Activated CD8-positive, alpha-beta T cell treated with anti-CD3 and anti-CD28 coated beads for 36 hours (primary cell): ENCODE results near the gene WRAP53. TPM values are rescaled to one million over a fixed set of nuclear protein-coding genes. Genes with fewer than 3 reads are reported as not detected.

Experiments
- ATAC-seq: fragments of 200-7000 bp; cut with Tn5 transposase; one replicate; pipeline ENCODE4 v1.10.0; 2021; ENCODE audit warnings: mild to moderate bottlenecking, moderate library complexity
- CTCF ChIA-PET: fragments of 350-600 bp; sonication (Branson Sonifier 250); formaldehyde crosslinking; loops from one replicate; lab custom pipeline; 2021; ENCODE audit warnings: antibody characterized with exemption; lab: Charles Lee
- POLR2A ChIA-PET: fragments of 350-600 bp; sonication (Branson Sonifier 250); formaldehyde crosslinking; loops from one replicate; lab custom pipeline; 2021; ENCODE audit warnings: antibody characterized with exemption; lab: Charles Lee
- DNase-seq: peaks from one replicate; pipeline ENCODE4 v3.0.0-alpha.2; 2020
- H3K27ac Mint-ChIP-seq: one replicate; pipeline ENCODE4 v1.8.0; 2021; ENCODE audit warnings: mild to moderate bottlenecking, mixed read lengths
- H3K27me3 Mint-ChIP-seq: one replicate; pipeline ENCODE4 v1.8.0; 2021; ENCODE audit warnings: mixed read lengths
- H3K36me3 Mint-ChIP-seq: one replicate; pipeline ENCODE4 v1.8.0; 2021; ENCODE audit warnings: low read depth, mixed read lengths
- H3K4me1 Mint-ChIP-seq: one replicate; pipeline ENCODE4 v1.8.0; 2021; ENCODE audit warnings: low read depth, mixed read lengths
- H3K4me3 Mint-ChIP-seq: one replicate; pipeline ENCODE4 v1.8.0; 2021; ENCODE audit warnings: mild to moderate bottlenecking, moderate library complexity, mixed read lengths
- H3K9me3 Mint-ChIP-seq: one replicate; pipeline ENCODE4 v1.8.0; 2021; ENCODE audit warnings: mixed read lengths
- intact Hi-C: fragments of 100-400 bp; cut with micrococcal nuclease; formaldehyde crosslinking; loops from one replicate; pipeline ENCODE4 v1.10.0; 2022
- total RNA-seq, 2 experiments: library from RNA; stranded (reverse); gene quantifications; one replicate each; pipeline ENCODE4 v1.2.3, GENCODE V29; 2021
- TF ChIP-seq, protein P1 (sequence below): fragments of 200-600 bp; IDR thresholded peaks from one replicate; pipeline ENCODE4 v1.8.0; 2022; ENCODE audit warnings: antibody characterized with exemption, mild to moderate bottlenecking

The WRAP53 gene
- total RNA-seq, 2 experiments from 2014 or later: 27.5 to 28.6 TPM

DNA sequence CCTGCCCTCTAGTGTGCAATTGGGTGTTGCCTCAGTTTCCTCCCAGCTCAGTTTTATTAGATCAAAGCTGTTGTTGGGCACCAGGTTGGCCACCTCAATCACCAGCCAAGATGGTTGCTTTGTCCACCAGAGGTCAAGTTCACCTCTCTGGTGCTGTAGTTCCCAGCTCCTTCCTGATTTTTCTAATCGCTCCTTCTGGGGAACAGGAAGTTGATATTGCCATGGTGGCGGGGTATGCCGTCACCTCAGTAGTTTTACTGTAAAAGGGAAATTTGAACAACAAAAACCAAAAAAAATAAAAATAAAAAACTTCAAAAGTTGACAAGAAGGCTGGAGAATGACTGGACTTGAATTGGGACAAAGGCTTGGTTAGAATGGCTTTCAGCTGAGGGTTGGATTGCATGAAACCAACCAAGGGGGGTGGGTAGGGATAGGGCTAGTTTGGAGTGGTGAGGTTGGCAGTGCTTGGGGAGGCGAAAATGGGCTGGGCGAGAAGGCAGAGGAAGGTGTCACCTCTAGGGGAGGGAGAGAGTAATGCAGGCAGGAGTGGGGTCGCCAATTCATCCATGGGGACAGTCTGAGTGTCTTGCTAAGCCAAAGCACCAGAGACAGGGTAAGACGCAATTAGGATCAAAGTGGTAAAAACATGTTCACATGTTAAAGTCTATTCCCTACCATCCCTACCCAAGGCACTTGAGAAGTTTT, 22.9 kb downstream of the WRAP53 start:
- H3K27ac Mint-ChIP-seq: no peak overlapping the region
- H3K9me3 Mint-ChIP-seq: no peaks in the 10 kb centered on the region
- peaks cover 9% of the 10 kb centered on the region for H3K4me1 Mint-ChIP-seq
- ATAC-seq (peak; percentile 68), DNase-seq (peak; percentile 38)
- H3K27me3 Mint-ChIP-seq: peaks cover 56% of the 10 kb centered on the region
- ChIA-PET CTCF (interaction anchor here (0.9 to 1.3 kb wide), 4 partner anchors 12 to 383 kb away, joined by 3 to 6 read pairs (median 5); partner anchors contain the start of gene WRAP53), POLR2A (interaction anchor here (0.5 to 1.0 kb wide), 2 partner anchors 20 to 650 kb away, joined by 3 read pairs; no protein-coding TSS in a partner anchor)
- no peaks in the 10 kb centered on the region for H3K36me3 Mint-ChIP-seq
- intact Hi-C loops: no loop called here
- H3K4me3 Mint-ChIP-seq: no peak overlapping the region
- TF ChIP-seq, protein P1, sequence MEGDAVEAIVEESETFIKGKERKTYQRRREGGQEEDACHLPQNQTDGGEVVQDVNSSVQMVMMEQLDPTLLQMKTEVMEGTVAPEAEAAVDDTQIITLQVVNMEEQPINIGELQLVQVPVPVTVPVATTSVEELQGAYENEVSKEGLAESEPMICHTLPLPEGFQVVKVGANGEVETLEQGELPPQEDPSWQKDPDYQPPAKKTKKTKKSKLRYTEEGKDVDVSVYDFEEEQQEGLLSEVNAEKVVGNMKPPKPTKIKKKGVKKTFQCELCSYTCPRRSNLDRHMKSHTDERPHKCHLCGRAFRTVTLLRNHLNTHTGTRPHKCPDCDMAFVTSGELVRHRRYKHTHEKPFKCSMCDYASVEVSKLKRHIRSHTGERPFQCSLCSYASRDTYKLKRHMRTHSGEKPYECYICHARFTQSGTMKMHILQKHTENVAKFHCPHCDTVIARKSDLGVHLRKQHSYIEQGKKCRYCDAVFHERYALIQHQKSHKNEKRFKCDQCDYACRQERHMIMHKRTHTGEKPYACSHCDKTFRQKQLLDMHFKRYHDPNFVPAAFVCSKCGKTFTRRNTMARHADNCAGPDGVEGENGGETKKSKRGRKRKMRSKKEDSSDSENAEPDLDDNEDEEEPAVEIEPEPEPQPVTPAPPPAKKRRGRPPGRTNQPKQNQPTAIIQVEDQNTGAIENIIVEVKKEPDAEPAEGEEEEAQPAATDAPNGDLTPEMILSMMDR: peak; percentile 39

DNA sequence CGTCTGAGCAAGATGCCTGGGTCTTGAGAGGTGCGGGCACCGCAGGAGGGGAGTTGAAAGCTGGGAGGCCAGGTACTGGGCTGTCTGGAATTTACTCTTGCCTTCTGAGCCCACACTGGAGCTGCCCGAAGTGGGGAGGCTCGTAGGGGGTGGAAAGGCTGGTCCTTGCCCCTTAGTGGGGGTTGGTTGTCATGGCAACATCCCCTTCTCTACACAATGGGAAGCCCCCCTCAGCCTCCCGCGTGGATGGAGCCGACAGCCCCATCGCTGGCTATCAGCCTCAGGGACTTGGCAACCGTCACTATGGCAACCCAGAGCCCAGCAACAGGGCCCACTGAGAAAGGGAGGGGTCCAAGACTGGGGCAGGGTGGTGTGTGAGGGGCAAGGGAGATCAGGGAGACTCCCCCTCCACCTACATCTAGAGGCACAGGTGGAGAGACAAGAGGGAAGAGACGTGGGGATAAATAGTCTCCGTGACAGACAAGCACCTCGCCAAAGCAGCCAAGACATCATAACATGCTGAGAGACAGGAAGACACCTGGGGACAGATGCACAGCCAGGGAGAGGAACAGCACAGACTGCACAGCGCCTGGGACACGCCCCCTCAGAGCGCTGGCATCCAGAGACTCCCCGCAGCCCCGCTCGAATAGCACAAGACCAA, 24.0 kb downstream of the WRAP53 start:
- Mint-ChIP-seq H3K36me3 (no peaks in the 10 kb centered on the region), H3K9me3 (no peaks in the 10 kb centered on the region), H3K4me3 (no peak overlapping the region), H3K4me1 (peaks cover 9% of the 10 kb centered on the region), H3K27me3 (peaks cover 54% of the 10 kb centered on the region), H3K27ac (no peak overlapping the region)
- DNase-seq: no peak
- intact Hi-C loops: no loop called here
- CTCF ChIA-PET: interaction anchor here (1.1 to 2.4 kb wide), 3 partner anchors 10 to 31 kb away, joined by 3 to 7 read pairs (median 4); no protein-coding TSS in a partner anchor
- TF ChIP-seq, protein P1: no peak
- POLR2A ChIA-PET: interaction anchor here (2.9 kb wide), 1 partner anchor 25 kb away, joined by 13 read pairs; the partner anchor contains the start of gene TP53
- peak; percentile 46 for ATAC-seq

DNA sequence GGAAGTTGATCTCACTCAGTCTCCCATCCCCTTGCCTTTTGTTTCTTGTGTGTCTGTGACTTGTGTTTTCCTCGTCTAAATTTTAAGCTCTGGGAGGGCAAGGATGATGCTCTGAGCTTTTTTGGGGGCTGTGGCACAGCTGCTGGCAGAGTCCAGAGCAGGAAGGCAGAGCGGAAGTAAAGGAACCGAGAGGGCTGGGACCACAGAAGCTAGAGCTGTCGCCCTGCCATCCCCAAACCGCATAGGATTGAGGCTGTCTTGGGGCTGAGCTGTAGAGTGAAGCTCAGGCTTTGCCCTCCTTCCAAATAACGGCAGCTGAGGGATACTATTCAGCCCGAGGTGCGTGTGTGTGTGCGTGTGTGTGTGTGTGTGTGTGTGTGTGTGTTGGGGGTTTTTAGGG, 25.5 kb downstream of the WRAP53 start:
- no peaks in the 10 kb centered on the region for H3K9me3 Mint-ChIP-seq
- ChIA-PET CTCF (interaction anchor here (0.8 to 2.4 kb wide), 4 partner anchors 9 to 84 kb away, joined by 3 to 7 read pairs (median 3); partner anchors contain the start of genes SHBG and TP53), POLR2A (interaction anchor here (0.6 to 2.9 kb wide), 3 partner anchors 18 to 29 kb away, joined by 3 to 13 read pairs (median 3); partner anchors contain the start of gene TP53)
- no peak overlapping the region for H3K27ac Mint-ChIP-seq
- peaks cover 18% of the 10 kb centered on the region for H3K4me1 Mint-ChIP-seq
- peaks cover 60% of the 10 kb centered on the region for H3K27me3 Mint-ChIP-seq
- DNase-seq: no peak
- no peaks in the 10 kb centered on the region for H3K36me3 Mint-ChIP-seq
- intact Hi-C loops: no loop called here
- ATAC-seq: no peak
- no peak overlapping the region for H3K4me3 Mint-ChIP-seq
- TF ChIP-seq, protein P1: no peak

DNA sequence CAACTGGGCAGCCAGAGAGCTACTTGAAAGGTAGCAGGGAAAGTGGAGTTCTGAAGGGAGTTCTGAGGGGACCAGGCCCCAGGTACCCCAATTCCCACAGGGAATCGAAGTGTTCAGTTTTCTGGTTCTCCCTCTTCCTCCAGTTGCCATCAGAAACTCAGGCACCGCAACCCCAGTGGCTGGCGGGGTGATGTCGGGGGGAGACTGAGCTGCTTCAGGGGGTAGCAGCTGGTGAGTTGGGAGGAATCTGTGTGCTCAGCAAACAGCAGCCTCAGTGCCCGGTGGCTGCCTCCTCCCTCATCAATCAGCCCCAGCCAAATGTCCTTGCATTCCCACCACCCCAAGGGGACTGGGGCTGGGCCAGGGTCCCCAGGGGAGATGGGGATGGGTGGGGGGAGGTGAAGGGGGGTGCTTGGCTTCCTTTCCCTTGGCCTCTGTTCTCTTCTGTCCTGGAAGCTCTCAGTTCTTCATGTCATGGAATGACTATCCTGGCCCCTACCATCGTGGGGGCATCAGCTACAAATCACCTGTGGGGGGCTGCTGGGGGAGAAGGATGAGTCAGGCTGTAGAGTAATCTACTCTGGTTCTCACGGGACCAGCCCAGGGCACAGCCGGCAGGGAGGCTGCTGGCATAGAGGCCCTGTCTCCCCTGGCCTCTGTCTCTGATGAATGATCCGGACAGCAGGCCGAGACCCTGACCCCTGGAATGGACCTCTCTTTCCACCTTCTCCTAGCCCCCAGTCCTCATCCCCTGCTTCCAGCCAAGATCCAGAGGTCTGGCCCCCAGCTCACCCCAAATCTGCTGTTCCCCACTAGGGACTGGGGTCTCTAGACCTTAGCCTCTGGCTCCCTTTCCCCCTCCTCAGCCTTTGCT, 26.7 kb downstream of the WRAP53 start:
- Mint-ChIP-seq H3K4me3 (no peak overlapping the region), H3K27ac (no peak overlapping the region), H3K27me3 (peaks cover 61% of the 10 kb centered on the region), H3K9me3 (no peaks in the 10 kb centered on the region), H3K4me1 (peaks cover 17% of the 10 kb centered on the region), H3K36me3 (no peaks in the 10 kb centered on the region)
- intact Hi-C loops: no loop called here
- DNase-seq: no peak
- TF ChIP-seq, protein P1: no peak
- CTCF ChIA-PET: interaction anchor here (1.6 to 2.4 kb wide), 2 partner anchors 29 to 85 kb away, joined by 3 to 7 read pairs; partner anchors contain the start of gene SHBG
- ATAC-seq: no peak
- POLR2A ChIA-PET: interaction anchor here (1.0 to 2.9 kb wide), 3 partner anchors 27 to 30 kb away, joined by 3 to 13 read pairs (median 3); partner anchors contain the start of genes TP53 and WRAP53
